GM19035 (cell line): ENCODE data around the gene ZNF792.
"Not testable (repeated sequence)": the region's sequence is repeated elsewhere in the genome, so short reads cannot be mapped to it uniquely, and the experiment has no call there.

Experiments
- ATAC-seq: cut with Tn5 transposase; IDR thresholded peaks from one replicate; pipeline ENCODE4 v1.9.1; 2021; ENCODE audit not compliant: unreplicated experiment

ZNF792 gene

GRCh38 chr19:34998777-34999497 lies 34.9 kb upstream of the ZNF792 start:
- ATAC-seq: no peak

GRCh38 chr19:34998224-34998623 lies 34.2 kb upstream of the ZNF792 start:
- not testable (repeated sequence) for ATAC-seq

DNA sequence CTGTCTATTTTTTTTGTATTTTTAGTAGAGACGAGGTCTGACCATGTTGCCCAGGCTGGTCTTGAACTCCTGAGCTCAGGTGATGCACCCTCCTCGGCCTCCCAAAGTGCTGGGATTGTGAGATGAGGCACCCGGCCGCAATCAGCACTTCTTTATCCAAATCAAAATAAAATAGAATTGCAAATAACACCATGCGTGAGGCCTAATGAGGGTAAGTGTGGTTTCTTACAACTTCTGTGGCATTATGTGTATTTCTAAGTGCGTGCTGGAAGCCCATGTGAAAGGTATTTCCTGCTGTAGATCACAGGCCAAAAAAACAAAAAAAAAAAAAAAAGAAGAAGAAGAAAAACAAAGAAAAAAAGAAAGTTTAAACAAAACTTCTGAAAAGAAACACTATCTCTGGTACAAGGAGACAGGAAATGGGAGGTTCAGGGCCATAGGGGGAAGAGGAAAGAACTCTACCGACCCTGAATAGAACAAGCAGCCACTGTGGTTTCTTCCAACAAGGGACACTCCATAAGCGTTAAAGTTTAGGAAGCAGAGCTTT lies 33.1 kb upstream of the ZNF792 start:
- ATAC-seq: no peak

DNA sequence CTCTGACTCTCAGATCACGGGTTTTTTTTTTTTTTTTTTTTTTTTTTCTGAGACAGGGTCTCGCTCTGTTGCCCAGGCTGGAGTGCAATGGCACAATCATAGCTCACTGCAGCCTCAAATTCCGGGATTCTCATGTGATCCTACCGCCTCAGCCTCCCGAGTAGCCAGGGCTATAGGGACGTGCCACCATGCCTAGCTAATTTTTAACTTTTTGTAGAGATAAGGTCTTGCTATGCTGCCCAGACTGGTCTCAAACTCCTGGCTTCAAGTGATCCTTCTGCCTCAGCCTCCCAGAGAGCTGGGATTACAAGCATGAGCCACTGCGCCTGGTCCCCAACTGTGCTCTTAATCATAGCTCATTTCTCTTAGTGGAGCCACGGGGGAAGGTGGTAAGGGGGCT lies 31.5 kb upstream of the ZNF792 start:
- no peak for ATAC-seq

GRCh38 chr19:34994643-34995541 lies 30.9 kb upstream of the ZNF792 start:
- ATAC-seq: no peak

- ATAC-seq: no peak
Observed at GRCh38 chr19:34994286-34994642, 30.2 kb upstream of the ZNF792 start.

DNA sequence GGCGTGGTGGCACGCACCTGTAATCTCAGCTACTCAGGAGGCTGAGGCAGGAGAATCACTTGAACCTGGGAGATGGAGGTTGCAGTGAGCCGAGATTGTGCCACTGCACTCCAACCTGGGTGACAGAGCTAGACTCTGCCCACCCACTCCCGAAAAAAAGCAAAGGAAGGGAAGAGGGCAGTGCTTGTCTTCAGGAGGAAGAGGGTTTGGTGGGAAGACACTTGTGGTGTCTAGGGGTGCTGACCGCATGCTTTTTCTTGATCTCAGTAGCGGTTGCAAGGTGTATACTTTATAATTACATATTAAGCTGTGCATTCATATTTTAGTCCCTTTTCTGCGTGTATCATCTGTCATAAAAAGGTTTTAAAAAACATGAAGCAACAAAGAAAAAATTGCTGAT lies 28.6 kb upstream of the ZNF792 start:
- not testable (repeated sequence) for ATAC-seq

GRCh38 chr19:34991542-34992333 lies 27.7 kb upstream of the ZNF792 start:
- ATAC-seq: no peak

DNA sequence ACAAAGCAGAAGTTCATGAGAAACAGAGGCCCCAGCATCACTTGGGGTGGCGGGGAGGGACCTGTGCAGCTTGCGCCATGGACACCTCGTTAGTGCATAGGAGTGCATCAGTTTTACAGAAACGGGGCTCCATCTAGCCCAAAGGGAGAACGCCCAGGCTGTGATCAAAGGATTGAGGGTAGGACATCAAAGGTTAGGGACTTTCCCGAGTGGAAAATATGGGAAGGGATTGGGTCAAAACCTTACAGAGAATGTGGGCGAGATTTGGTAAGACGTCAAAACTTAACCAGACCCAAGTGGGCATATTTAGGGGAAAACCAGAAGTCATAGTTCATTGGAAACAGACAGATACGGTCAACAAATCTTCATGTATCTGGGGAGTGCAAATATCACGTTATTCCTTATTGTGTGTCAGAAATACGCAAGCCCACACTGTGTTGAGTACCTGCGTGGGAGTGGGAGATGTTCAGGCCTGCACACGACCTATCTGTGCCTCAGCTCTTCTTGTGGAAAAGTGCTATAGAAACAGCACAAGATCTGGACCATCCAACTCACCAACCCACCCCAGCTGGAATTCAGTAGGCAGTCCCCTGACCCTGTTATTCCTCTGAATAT lies 26.7 kb upstream of the ZNF792 start:
- no peak for ATAC-seq

DNA sequence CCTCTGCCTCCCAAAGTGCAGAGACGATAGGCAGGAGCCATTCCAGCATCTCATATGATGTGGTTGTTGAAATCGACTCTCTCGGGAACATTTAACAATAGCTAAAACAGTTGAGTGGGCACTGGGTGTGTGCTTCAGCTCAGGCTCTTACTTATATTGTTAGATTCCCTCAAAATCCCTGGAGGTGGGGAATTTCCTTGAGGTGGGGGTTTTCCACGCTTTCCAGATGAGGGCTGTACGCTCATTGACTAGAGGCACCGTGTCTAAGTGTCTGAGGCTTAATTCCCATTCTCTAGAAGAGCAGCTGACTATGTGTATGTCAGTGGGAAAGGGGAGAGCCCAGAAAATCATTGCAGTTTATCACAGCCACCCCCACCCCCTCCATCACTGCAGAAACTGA lies 25.3 kb upstream of the ZNF792 start:
- no peak for ATAC-seq

GRCh38 chr19:34988119-34988518 lies 24.1 kb upstream of the ZNF792 start:
- no peak for ATAC-seq

GRCh38 chr19:34985249-34986022 lies 21.4 kb upstream of the ZNF792 start:
- ATAC-seq: no peak

DNA sequence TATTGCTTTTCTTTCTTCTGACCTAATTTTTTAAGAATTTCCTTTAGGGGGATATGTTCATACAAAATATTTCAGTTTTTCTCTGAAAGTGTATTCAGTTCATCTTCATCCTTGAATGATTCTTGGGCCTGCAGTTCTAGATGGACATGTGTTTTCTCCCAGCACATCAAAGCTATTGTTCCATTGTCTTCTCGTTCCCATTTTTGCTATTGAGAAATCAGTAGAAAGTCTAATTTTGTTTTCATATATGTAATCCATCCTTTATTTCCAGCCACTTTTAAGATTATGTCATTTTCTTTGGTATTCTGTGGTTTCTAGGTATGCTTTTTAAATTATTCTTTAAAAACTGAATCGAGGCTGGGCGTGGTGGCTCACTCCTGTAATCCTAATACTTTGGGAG lies 20.3 kb upstream of the ZNF792 start:
- no peak for ATAC-seq

DNA sequence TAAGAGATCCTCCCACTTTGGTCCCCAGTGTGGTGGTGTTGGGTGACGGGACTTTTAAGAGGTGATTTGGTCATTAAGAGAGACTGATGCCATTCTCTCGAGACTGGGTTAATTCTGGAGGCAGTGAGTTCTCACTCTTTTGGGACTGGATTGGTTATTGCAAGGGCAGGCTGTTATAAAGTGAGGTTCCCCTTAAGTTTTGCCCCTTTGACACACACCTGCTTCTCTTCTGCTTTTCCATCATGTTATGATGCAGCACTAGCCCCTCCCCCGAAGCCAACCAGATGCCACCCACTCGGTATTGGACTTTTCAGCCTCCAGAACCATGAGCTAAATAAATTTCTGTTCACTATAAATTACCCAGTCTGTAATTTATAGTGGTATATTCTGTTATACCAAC lies 19.8 kb upstream of the ZNF792 start:
- no peak for ATAC-seq

DNA sequence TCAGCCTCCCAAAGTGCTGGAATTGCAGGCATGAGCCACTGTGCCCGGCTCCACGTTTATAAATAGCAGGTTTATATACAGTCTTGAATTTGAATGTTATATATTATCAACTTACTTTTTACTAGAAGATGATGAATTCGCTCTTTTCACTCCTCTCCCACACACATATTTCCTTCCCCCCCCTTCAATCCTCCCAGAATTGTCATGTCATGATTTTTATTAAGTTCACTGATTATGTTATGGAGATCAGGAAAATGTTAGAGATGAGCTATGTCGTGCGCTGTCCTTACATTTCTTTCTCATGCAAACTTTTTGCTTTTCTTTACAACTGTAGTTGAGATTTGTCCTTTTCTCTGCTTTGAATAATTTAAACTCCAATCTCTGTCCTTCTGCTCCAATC lies 18.2 kb upstream of the ZNF792 start:
- no peak for ATAC-seq

DNA sequence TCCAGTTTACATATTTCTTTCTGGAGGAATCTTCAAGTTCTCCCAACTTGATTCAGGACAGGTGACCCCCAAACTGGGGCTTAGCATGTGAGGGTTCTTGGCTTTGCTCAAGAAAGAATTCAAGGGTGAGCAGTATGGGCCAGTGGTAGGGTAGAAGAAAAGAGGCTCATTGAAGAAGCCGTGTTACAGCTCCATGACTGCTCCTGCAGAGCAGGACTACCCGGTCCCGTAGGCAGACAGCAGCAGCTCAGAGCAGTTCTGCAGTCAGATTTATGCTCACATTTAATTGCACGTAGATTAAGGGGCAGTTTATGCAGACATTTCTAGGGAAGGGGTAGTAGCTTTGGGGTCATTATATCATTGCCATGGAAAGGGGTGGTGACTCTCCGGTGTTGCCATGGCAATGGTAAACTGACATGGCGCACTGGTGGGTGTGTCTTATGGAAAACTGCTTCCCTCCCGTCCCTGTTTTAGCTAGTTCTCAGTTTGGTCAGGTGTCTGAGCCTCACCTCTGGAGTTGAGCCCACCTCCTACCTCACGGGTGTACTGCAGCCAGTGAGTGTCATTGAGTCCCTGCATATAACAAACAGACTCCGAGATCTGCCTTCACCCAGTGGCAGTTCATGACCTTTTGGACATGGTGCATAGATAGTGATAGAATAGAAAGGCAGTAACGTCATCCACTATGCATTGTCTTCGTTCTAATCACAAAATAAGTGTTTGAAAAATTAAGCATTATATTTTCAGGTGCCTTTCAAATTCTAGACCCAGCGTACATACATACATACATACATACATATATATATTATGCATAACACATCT lies 16.0 kb upstream of the ZNF792 start:
- no peak for ATAC-seq

GRCh38 chr19:34976611-34977010 lies 12.6 kb upstream of the ZNF792 start:
- no peak for ATAC-seq

GRCh38 chr19:34975056-34975455 lies 11.0 kb upstream of the ZNF792 start:
- ATAC-seq: no peak

- ATAC-seq: no peak
Observed at GRCh38 chr19:34974646-34975045, 10.6 kb upstream of the ZNF792 start.
